Activated CD4-positive, alpha-beta T cell treated with anti-CD3 and anti-CD28 coated beads, Interleukin-2, amount 50 U/mL, for 24 hours (primary cell): ENCODE data around the gene ELANE.

Source experiments
- DNase-seq, 2 donors: peaks; one replicate each; pipeline ENCODE4 v3.0.0-alpha.2; 2020; ENCODE audit warnings: low read depth in 1 of 2, low spot score in 1 of 2

The ELANE gene

DNA sequence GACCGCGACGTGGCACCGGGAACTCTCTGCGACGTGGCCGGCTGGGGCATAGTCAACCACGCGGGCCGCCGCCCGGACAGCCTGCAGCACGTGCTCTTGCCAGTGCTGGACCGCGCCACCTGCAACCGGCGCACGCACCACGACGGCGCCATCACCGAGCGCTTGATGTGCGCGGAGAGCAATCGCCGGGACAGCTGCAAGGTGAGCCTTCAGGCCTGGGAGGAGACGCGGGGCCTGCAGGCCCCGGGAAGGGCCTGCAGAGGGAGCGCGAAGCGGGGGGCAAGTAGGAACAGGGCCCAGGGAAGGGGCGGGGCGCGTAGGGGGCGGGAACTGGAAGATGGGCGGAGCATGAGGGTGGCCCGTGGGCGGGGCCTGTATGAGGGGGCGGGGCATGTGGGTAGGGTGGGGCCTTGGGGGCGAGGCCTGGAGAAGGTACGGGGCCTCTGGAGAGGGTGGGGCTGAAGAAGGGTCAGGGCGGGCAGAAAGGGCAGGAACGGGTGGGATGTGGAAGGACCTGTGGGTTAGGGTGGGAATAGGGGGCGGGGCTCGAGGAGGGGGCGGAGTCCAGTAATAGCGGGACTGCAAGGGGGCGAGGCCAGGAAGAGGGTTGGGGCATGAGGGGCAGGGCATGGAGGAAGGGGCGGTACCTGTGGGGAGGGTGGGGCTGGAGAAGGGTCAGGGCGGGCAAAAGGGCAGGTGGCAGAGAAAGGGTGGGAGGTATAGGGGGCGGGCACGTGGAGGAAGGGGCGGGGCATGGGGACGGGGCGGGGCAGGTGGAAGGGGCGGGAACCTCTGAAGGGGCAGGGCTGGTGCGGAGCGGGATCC lies 9.9 kb downstream of the ELANE start:
- peak; percentile 38 to 50 for DNase-seq

DNA sequence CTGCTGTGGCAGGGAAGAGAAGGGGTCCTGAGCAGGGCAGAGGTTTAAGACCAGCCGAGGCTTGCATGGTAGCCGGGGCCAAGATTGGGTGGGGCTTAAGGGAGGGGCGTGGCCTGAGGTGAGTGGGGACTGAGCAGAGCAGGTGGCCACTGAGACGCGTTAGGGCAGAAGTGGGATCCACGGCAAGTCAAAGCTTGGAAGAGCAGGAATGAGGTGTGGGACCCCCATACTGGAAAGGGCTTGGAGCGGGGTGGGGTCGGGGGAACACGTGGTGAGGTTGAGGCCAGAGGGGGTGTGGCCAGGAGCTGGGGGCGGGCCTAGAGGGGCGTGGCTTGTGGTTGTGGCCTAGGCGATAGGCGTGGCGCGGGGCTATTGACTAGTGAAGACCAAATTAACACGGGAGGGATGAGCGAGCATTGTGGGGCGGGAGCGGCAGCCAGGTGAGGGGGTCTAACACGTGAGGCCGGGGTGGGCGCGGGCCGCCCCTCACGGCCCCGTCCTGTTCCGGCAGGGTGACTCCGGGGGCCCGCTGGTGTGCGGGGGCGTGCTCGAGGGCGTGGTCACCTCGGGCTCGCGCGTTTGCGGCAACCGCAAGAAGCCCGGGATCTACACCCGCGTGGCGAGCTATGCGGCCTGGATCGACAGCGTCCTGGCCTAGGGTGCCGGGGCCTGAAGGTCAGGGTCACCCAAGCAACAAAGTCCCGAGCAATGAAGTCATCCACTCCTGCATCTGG lies 10.6 kb downstream of the ELANE start:
- DNase-seq: peak; percentile 59 to 63

DNA sequence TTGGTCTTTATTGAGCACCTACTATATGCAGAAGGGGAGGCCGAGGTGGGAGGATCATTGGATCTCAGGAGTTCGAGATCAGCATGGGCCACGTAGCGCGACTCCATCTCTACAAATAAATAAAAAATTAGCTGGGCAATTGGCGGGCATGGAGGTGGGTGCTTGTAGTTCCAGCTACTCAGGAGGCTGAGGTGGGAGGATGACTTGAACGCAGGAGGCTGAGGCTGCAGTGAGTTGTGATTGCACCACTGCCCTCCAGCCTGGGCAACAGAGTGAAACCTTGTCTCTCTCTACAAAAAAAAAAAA lies 11.2 kb downstream of the ELANE start:
- no peak for DNase-seq

DNA sequence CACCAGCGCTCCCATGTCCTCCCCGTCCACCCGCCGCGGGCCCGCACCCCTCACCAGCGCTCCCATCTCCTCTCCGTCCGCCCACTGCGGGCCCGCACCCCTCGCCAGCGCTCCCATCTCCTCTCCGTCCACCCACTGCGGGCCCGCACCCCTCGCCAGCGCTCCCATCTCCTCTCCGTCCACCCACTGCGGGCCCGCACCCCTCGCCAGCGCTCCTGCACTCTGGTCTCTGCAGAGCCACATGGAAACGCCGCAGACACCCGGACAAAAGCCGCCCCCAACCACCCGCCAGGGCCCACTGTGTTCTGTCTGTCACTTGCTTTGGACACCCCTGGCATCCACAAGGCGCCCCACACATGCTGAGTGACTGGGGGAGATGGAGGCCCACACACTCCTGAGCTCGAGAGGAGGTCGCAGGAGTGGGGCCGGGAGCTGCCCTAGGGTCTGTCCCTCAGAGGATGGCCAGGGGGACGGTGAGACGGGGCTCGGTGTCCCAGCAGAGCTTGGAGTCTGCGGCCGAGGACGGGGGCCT lies 14.7 kb downstream of the ELANE start:
- no peak for DNase-seq

DNA sequence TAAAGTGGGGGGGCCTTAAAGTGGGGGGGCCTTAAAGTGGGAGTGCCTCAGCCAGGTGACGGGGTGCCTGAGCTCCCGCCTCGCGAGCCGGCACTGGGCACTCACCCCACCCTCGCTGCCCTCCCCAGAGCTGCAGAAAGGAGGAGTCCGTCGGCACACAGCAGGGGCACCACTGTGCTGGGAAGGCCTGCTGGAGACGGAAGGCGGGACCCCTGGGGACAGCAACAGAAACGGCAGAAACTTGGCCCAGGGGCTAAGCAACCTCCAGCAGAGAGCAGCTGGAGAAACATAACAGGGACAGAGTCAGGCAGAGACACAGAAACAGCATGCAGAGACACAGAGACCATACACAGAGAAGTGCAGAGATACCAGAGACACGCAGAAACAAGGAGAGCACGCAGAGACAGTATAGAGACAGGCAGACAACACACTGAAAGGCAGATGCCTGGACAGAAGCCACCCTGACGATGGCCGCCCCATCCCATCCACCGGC lies 15.2 kb downstream of the ELANE start:
- DNase-seq: no peak

DNA sequence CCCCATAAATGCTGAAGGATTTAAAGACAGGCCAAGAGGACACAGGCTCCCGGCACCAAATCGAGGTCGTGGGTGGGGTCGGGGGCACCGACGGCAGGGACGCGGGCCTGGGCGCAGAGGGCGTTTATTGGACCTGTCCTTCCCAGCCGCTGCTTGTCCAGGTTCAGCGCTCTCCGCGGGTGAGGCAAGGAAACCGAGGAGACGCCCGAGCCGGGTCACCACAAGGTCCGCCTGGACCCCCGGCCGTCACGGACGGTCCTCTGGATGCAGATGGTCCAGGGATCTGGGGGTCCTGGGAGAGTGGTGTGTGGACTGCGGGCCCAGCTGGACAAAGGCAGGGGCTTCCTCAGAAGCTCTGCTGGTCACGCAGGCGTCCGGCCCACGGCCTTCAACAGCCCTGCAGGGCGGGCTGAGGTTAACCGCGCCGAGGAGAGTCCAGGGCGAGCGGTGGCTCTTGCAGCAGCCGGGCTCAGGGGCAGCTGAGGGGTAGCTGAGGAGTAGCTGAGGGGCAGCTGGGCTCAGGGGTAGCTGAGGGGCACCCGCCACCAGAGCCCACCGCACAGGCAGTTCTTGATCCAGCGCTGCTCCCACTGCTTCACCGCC lies 15.9 kb downstream of the ELANE start:
- DNase-seq: no peak

DNA sequence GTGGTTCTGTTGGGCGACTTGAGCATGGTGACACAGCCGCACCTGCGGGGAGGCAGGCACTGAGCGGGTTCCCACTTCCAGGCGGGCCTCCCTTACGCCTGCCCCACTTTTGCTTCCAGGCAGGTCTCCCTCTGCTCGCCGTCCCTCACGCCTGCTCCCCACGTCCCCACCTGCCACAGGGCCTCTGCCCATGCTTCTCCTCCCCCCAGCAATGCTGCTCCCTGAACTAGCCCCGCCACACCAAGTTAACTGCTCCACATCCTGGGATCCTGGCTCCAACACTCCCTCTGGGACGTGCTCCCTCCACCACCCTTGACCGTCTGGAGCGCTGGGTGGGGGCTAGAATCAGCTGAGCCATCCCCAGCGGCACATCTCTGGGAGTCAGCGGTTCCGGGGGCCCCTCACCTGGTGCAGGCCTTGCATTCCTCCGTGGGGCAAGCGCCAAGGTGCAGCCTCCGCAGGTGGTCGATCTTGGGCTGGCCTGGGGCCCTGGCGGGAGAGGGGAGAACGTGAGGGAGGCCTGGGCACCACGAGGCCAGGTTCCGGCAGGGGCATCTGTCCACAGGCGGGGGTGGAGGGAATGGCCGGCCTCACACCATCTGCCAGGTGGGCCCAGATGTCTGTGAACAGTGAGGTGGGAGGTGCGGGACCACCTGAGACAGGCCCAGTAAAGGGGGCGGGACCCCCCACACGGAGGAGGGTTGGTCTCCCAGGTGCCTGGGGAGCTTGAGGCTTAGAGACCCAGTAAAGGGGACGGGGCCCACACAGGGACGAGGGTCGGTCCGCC lies 16.5 kb downstream of the ELANE start:
- no peak for DNase-seq

DNA sequence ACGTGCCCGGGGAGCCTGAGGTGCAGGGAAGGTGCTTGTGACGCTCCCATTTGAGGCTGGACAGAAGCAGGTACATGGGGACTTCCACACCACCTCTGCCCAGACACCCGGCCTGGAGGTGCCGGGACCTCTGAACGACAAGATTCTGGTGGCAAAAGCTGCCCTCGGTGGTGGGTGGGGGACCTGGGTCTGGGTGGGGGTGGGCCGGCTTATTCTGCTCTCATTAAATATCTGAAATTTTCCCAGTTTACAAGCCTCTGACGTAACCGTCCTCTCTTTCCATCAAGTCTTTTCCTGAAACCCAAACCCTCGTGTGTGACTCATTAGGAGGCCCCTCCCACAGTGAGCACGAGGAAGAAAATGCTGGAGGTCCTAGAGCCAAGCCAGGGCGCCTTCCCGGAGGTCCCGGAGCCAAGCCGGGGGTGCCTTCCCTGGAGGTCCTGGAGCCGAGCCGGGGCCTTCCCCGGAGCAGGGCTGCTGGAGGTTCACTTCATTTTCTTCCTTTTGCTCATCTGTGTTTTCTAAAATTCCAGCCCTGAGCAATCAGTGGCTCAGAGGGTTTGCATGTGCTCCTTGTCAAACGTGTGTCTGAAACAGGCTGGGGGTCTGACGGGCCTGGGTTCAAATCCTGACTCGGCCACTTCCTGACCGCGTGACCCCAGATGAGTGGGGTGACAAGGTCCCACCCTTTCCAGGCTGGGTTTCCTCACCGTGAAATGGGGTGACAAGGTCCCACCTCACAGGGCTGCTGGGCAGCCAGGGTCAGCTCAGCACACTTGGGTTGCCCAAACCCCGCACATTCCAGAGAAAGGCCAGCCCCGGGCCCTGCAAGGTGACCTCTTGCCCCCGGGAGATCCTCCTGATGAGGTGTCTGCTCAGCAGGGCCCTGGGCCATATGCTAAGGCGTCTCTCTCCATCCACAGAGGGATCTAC lies 17.4 kb downstream of the ELANE start:
- no peak for DNase-seq

DNA sequence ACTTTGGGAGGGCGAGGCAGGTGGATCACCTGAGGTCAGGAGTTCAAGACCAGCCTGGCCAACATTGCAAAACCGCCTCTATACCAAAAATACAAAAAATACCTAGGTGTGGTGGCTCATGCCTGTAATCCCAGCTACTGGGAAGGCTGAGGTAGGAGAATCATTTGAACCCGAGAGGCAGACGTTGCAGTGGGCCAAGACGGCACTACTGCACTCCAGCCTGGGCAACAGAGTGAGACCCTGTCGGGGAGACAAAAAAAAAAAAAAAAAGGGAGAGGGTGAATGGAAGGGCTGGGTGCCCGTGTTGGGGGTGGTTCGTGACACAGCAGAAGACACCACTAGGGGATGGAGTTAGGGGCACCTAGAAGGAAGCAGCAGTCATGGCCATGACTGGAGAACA lies 18.2 kb downstream of the ELANE start:
- DNase-seq: no peak

DNA sequence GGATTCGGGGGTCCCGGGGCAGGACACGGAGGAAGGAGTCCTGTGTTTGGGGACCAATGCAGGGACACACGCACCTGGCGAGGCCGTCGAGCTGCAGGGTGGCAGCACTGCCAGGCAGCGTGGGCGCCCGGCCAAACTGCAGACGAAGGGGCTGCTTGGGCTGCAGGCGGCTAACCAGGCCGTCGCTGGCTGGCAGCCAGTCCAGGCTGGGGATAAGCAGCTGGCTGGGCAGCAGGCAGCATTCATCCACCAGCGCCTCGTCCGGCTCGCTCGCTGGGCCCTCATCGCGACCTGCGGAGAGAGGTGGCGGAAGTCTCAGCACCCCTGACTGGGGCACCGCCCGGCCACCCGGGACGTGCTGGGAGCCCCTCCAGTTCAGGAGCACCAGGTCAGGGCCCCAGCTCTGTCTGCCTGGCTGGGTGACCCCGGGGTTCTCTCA lies 18.9 kb downstream of the ELANE start:
- DNase-seq: no peak

DNA sequence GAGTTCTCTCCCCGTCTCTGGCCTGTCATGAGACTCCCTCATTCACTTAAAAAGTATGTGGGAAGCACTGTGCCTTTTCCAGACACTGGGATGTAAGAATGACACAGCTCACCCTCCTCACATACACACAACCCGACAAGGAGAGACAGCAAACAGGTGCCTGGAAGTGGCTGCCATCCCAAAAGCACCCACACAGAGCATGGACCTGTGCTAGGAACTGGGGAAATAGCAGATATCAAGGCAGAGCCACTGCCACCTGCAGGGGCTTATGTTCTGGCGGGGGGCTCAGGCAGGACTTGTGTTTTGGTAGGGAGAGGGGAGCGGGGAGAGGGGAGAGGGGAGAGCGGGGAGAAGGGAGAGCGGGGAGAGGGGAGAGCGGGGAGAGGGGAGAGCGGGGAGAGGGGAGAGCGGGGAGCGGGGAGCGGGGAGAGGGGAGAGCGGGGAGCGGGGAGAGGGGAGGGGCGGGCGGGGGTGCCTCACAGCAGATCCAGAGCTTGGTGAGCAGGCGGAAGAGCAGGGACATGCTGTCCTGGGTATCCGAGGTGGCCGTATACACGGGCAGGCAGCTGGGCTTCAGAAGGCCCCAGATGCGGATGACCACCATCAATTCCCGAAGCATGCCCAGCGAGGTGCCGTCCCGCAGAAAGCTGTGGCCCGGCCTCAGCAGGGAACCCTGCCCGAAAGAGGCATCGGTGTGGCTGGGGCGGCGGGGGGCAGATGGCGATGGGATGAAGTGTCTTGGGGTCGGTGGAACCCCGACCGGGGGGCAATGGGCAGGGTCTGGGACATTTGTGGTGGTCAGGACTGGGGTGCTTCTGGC lies 19.6 kb downstream of the ELANE start:
- no peak for DNase-seq

DNA sequence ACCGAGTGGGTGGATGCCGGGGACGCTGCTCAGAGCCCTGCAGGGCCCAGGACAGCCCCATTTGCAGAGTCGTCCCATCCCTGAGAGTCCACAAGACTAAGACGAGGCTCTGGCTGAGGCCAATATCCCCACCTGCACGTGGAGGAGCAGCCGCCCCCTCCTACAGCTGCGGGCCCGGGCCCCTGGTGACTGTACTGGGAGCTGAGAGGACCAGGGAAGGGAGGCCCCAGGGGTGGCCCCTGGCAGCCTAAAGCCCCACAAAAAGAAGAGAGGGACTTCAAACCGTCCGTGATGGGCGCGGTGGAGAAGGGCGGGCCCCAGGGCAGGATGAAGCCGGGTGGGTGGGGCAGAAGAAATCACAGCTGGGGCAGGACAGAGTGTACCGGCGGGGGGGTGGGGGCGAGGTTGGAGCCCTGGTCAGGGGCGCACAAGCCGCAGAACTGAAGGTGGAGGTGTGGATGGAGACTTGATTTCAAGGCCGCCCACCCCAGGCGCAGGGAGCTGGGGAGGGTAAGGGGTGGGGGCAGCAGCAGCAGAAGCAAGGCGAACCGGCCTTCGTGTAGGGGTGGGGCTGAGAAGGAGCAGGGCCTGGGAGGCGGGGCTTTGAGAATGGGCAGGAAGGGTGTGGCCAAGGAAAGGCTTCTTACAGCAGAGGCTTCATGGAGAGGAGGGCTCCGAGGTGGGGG lies 20.3 kb downstream of the ELANE start:
- DNase-seq: peak; percentile 38 to 64

DNA sequence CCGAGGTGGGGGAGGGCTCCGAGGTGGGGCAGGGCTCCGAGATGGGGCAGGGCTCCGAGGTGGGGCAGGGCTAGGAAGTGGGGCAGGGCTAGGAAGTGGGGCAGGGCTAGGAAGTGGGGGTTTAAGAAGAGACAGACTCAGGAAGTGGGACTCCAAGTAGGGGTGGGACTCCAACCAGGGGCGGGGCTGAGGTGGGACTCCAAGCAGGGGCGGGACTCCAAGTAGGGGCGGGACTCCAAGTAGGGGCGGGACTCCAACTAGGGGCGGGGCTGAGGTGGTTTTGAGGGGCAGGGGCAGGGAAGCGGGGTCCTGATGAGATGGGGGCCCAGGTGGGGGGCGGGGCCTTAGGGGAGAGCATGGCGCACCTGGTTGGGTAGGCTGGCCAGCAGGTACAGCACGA lies 21.0 kb downstream of the ELANE start:
- peak in 1 of 2 donors; percentile 40 for DNase-seq

DNA sequence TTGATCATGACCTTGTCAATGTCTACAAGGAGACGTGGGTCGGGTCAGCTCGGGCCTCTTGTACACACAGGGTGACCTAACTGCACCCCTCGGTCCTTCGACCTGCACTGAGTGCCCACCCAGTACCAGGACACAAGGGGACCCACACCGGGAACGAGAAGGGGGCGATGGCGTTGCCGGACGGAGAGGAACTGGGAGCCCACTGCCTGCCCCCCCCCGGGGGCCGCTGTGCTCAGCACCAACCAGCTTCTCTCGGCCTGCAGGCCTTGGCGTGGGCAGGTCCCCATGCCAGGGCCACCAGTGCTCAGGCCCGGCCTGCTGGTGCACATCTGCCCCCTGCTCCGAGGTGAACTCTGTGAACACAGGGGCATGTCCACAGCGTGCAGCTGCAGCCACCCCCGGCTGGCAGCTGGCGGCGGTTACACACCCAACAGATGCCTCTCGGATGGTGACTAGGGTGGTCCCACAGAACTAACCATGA lies 21.5 kb downstream of the ELANE start:
- no peak for DNase-seq

DNA sequence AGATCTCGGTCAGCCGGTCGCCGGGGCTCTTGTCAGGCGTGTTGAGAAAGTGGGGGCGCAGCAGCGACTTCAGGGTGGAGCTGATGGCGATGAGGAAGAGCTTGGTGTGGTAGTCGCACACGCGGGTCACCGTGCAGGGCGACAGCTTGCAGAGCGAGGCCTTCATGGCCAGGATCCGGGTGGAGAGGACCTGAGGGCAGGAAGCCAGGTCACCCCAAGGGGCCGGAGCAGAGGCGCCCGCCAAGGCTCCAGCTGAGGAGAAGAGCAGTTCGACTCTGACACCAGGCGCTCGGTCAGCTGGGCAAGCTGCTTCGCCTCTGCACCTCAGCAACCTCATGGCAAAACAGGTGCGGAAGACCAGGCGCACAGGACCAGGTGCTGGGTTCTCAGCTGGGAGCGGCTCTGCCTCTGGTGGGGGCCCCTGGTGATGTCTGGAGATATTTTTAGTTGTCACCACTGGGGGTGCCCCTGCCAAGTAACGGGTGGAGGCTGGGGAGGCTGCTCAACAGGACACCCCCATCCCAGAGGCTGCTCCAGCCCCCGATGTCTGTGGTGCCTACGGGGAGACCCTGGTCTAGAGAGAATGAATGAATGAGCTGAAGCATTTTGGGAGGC lies 23.3 kb downstream of the ELANE start:
- DNase-seq: no peak

DNA sequence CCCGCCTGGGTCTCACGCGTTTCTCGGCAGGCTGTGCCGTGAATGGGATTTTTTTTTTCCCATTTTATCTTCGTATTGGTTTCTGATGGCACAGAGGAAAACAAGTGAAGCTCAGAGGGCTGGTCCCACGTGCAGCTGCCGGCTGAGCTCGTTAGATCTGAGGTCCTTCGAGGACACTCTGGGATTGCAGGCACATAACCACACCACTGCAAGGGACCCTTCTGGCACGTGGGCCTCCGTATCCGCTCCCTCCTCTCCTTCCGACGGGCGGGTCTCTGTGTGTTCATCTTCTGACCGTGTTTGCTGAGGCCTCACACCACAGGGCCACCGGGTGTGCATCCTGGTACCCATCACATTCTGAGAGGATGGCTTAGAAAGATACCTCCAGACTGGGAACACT lies 24.0 kb downstream of the ELANE start:
- DNase-seq: no peak

DNA sequence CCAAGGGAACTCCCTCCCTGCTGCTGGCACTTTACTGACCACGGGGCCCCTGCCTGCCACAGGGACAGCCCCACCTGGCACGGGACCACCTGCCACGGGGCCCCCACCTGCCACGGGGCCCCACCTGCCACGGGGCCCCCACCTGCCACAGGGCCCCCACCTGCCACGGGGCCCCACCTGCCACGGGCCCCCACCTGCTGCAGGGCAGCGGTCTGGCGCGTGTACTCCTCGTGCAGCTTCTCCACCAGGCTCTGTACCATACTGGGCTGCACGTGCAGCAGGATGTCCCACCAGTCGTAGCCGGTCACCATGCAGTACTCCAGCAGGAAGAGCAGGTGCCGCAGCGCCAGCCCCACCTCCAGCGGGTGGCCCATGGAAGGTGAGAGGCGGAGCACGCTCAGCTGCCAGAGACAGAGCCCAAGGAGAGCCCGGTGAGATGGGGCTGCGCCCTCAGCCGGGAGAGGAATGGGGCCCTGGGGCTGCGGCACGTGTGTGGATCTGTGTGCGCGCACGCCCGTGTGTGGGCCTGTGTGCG lies 24.7 kb downstream of the ELANE start:
- no peak for DNase-seq
